Endometrial microvascular endothelial cells (primary cell): ENCODE results near the gene FLNA. TPM values are rescaled to one million over a fixed set of nuclear protein-coding genes. Genes with fewer than 3 reads are reported as not detected.

Source experiments
- in situ Hi-C: cut with HindIII; loops from 2 replicates; pipeline ENCODE4 v1.10.0; 2017; ENCODE audit warnings: low sequenced_read_pairs, low pct_unique_long_range_greater_than_20kb; ENCODE audit errors: inconsistent ontology term
- total RNA-seq: library from RNA; depleted of rRNA; stranded (reverse); fragments of >200 nt; gene quantifications from one replicate; pipeline ENCODE4 v1.2.3, GENCODE V29; 2015; ENCODE audit errors: inconsistent ontology term

The FLNA gene, protein sequence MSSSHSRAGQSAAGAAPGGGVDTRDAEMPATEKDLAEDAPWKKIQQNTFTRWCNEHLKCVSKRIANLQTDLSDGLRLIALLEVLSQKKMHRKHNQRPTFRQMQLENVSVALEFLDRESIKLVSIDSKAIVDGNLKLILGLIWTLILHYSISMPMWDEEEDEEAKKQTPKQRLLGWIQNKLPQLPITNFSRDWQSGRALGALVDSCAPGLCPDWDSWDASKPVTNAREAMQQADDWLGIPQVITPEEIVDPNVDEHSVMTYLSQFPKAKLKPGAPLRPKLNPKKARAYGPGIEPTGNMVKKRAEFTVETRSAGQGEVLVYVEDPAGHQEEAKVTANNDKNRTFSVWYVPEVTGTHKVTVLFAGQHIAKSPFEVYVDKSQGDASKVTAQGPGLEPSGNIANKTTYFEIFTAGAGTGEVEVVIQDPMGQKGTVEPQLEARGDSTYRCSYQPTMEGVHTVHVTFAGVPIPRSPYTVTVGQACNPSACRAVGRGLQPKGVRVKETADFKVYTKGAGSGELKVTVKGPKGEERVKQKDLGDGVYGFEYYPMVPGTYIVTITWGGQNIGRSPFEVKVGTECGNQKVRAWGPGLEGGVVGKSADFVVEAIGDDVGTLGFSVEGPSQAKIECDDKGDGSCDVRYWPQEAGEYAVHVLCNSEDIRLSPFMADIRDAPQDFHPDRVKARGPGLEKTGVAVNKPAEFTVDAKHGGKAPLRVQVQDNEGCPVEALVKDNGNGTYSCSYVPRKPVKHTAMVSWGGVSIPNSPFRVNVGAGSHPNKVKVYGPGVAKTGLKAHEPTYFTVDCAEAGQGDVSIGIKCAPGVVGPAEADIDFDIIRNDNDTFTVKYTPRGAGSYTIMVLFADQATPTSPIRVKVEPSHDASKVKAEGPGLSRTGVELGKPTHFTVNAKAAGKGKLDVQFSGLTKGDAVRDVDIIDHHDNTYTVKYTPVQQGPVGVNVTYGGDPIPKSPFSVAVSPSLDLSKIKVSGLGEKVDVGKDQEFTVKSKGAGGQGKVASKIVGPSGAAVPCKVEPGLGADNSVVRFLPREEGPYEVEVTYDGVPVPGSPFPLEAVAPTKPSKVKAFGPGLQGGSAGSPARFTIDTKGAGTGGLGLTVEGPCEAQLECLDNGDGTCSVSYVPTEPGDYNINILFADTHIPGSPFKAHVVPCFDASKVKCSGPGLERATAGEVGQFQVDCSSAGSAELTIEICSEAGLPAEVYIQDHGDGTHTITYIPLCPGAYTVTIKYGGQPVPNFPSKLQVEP (N-terminal part only)
- total RNA-seq = 1,820 TPM

DNA sequence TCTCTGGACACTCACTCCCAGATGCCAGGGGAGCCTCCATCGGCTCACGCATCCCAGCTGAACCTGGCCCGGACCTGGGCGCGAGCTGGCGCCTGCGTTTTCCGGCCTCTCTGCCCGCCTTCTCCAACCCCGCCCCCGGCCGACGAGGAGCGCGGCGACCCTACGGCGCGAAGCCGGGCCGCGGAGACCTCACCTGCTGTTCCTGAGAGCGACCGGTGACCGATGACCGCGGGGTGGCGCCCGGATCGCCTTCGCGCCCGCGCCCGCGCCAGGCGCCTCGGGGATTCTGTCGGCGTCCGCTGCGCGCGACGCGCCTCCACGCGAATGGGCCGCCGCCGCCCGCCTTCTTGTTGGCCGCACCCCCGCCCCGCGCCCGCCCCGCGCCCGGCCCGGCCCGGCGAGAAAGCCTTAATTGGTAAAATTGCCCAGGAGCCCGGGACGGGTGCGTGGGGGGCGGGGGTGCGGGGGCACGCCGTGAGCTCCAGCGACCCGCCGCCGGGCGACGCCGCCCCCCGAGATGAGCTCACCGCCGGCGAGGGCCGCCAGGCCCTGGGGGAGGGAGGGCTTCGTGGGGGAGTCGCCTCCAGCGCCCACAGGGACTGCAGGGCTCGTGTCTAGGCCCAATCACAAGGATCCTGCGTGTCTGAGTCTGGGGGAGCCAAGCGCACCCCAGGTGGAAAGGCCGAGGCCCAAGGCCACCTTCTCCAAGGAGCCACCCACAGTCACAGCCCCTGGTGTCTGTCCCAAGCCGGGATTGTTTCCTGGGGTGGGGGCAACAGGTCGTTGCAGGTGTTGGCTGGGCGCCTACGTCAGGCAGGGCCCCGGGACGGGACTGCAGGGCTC is at the start of gene FLNA:
FLNA (minus strand) TSS at position 322 of the 843 bp plus-strand sequence. CDS start 3,389 bp downstream, outside the sequence.
- in situ Hi-C loops = no loop called here

DNA sequence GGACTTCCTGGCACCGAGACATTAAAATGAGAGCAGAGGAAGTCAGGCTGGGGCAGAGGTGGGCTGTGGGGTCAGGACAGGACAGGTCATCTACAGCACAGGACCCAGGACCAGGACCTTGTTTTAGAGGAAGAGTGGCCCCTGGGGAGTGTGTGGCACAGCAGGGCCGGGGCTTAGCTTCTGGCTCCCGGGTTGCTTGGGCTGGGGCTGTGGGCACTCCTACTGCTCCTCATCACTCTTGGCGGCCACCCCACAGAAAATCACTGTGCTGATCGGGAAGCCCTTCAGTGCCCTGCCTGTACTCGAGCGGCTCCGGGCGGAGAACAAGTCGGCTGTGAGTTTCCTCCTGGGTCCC is 45.9 kb upstream of the FLNA start:
- in situ Hi-C loops = no loop called here

DNA sequence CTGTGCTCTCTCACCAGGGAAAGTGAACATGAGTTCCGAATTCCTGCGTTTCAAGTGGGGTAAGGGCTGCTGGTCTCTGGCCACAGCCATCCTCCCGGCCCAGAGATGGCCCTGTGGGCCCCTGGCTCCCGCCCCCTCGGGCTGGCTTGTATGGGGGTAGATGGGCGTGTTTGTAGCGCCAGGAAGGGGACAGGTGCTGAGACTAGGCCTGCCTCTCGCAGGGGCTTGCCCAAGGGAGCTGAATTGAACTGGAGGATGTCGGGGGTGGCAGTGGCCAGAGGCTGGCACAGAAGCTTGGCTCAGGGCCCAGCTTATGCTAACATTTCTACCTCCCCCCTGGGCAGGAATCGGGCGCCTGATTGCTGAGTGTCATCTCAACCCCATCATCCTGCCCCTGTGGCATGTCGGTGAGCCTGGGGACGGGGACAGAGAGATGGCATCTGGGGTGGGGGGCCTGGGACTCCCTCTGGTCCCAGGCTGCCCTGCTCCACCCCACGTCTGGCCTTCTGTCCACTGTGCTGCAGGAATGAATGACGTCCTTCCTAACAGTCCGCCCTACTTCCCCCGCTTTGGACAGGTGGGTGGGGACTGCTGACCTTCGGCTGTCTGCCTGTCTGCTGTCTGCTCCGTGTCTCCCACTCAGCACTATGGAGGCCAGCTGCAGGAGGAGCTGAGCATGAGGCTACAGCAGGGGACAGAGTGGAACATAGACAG is 45.4 kb upstream of the FLNA start:
- in situ Hi-C loops = no loop called here

DNA sequence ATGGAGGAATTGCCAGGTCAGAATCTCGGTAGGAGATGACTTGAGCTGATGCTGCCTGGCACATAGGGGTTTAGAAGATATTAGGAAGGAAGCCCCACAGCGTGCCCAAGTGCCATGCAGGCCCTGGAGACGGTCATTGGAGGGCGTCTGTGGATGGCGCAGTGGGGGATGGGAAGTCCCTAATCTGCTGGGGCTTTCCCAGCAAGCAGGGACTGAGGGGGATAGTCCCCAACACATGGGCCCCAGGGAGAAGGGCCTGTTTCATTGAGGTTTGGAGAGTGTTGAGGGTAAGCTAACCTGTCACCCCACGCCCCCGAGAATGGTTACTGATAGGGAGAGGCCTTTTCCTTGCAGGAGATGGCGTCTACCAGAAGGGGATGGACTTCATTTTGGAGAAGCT is 44.8 kb upstream of the FLNA start:
- in situ Hi-C loops = no loop called here

DNA sequence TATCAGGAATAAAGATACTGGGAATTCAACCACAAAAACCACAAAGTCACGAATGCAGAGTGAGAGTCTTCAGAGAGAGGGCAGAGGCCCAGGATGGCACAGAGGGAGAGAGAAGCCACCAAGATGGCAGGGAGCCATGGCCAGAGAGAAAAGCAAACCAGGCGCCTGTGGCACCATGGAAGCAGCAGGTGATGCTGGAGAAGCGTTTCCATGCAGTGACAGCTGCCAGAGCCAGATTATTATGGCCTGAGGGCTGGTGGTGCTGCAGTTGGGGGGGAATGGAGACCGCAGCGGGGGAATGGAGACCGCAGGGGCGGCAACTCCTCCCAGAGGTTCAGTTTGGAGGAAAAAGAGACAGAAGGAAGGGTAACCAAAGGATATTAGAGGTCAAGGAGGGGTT is 42.7 kb upstream of the FLNA start:
- in situ Hi-C loops = no loop called here

DNA sequence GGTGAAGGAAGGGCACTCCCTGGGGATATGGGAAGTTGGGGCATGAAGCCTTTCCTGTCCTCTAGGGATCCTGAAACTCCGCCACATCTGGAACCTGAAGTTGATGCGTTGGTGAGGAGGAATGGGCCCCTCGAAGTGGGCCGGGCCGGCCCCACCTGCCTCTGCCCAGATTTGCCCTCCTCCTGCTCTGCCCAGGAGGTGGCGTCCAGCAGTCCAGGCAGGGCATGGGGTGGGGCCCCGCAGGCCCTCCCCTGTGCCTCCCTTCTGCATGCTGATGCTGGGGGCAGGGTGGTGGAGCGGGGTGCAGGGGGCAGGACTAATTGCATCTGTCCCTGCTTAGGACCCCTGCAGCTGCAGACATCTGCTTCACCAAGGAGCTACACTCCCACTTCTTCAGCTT is 38.7 kb upstream of the FLNA start:
- in situ Hi-C loops = no loop called here

DNA sequence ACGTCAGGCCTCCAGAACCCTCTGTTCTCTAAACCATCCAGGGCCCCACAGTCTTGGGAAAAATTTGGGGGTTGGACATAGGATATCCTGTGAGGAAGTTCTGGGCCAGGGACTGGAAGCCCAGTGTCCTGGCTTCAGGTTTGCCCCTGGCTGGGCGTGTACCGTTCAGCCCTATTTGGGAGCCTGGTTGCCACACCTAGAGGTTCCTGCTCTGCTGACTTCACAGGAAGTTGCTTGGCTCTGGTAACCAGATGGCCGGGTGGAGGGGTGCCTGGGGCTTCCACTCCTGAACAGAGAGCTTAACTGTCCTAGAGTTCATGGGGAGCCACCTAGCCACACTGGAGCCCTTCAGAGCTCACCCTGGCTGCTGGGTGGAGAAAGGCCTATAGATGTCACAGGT is 38.0 kb upstream of the FLNA start:
- in situ Hi-C loops = no loop called here

DNA sequence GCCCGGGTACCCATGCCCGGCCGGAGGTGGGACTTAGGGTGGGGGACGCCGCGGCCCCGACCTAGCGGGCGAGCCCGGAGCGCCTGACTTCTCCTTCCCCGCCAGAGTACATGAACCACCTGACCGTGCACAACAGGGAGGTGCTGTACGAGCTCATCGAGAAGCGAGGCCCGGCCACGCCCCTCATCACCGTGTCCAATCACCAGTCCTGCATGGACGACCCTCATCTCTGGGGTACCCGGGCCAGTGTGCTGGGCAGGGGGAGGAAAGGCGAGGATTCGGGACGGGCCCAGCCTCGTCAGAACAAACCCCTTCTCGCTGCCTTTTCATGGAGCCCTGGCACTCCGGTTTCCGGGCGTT is 37.5 kb upstream of the FLNA start:
- in situ Hi-C loops = no loop called here

DNA sequence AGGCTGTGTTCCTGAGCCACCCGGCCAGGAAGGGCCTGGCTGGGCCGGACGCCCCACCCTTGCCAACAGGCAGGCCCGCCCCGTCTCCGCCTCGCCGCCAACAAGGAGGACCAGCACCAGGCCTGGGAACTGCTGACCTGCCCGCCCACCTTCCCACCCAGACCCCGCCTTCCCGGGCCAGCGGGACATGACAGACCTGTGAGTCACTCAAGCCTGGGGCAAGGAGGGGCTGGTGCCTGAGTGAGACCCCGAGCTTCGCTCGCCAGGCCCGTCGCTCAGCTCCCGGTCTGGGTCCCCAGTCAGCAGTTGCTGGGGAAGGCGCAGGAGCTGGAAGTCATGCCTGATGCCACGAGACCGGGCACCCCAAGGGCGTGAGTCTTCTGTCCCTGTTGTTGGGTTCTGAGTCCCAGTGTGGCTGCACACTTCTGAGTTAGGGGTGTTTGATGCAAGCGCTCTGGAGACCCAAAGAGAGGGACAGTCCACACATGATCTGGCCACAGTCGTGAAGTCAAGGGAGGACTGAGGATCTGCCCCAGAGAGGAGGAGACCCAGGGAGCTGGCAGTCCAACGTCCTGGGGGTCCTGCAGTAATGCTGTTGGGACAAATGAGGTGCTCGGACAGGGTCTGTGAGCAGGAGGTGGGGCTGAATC is 34.9 kb upstream of the FLNA start, which contains the start of gene DNASE1L1:
DNASE1L1 (minus strand) TSS at position 33 of the 650 bp plus-strand sequence. CDS start 3,686 bp downstream, outside the sequence.
- in situ Hi-C loops = no loop called here

DNA sequence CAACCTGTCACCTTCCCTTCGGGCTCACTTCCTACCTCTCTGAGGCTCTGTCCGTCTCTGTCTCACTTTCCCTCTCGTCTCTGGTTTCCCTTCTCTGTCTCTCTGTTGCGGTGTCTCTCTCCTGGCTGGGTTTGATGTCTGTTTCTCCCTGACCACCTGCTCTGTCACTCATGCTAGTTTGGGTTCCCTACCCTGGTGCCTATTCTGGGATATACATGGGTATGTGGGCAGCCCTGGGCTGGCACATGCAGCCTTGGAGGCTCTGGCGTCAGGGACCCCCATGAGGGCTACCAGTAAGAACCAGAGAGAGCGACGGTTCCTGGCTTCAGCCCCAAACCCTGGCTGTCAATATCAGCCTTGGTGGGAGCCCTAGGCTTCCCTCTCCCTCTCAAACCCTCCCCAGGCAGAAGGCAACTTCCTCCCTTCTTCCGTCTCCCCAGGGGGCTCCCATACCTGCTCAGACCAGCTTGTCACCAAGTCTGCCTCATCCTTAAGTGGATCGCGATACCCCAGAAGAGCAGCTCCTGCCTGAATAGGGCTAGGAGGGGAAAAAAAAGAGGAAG is 34.3 kb upstream of the FLNA start:
- in situ Hi-C loops = no loop called here

DNA sequence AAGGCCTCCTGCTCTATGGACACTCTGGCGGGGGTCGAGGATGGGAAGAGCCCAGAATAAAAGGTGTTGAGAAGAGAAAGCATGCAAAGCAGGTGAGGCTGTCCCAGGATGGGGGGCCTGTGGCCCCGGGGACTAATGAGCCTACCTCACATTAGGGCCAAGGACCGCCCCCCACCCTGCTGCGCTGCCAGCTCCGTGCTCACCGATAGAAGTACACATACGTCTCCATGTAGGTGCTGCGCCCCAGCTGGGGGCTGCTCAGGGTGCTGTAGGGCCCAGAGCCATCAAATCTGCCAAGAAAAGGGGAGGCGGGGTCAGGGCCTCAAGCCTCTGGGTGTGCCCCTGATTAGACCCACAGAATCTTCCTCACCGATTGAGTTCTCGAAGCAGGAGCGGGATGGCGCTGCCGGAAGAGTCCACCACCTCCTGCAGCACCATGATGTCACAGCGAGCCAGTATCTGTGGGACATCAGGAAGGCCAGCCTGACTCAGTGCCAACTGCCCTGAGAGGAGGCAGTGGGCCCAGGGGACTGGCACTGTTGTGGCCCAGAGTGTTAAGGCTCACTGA is 30.3 kb upstream of the FLNA start:
- in situ Hi-C loops = no loop called here

DNA sequence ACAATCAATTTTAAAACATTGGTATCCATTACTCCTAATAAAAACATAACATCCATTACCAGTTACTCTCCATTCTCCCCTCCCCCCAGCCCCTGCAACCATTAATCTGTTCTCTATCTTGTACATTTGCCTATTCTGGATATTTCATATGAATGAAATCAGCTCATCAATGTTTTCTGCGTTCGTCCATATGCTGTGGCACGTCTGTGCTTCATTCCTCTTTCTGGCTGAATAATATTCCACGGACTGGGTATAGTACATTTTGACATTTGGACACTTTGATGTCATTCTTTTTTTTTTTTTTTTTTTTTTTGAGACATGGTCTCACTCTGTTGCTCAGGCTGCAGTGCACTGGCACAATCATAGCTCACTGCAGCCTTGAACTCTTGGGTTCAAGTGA is 29.4 kb upstream of the FLNA start:
- in situ Hi-C loops = no loop called here

DNA sequence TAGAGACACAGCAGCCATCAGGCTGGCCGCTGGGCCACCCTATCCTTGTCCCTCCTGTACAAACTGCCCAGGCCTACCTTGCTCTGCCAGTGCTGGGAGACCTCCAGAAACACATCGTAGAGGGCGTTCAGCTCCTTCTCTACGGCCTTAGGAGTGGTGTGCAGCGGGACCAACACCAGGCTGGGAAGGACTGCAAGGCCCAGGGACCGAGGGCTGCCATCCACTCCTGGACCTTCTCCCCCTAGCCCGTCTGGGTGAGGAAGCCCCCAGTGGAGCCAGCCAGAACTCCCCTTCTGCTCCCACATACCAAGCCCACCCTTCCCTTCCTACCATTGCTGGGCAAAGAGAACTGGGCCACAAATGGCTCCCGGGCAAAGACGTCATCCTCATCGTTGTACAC is 28.8 kb upstream of the FLNA start:
- in situ Hi-C loops = no loop called here

DNA sequence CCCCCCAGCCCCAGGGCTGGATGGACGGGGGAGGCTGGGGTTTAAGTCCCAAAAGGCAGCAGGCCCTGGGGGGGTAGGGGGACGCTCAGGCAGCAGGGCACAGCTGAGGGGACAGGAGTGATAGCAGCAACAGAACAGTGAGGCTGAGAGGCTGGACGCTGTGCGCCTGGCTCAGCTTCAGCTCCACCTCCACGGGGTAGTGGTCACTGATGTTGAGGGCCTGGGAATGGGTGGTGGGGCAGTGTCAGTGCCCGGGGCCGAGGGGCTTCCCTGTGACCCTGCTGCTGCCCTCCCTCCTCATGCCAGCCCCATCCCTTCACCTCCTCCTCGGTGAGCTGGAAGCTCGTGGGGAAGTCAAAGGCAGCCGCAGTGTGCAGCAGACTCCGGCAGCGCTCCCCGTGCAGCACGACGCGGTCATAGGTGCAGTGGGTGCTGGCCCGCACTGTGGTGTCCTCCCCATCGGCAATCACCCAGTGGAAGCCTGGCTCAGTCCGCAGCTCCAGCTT is 28.2 kb upstream of the FLNA start:
- in situ Hi-C loops = no loop called here

DNA sequence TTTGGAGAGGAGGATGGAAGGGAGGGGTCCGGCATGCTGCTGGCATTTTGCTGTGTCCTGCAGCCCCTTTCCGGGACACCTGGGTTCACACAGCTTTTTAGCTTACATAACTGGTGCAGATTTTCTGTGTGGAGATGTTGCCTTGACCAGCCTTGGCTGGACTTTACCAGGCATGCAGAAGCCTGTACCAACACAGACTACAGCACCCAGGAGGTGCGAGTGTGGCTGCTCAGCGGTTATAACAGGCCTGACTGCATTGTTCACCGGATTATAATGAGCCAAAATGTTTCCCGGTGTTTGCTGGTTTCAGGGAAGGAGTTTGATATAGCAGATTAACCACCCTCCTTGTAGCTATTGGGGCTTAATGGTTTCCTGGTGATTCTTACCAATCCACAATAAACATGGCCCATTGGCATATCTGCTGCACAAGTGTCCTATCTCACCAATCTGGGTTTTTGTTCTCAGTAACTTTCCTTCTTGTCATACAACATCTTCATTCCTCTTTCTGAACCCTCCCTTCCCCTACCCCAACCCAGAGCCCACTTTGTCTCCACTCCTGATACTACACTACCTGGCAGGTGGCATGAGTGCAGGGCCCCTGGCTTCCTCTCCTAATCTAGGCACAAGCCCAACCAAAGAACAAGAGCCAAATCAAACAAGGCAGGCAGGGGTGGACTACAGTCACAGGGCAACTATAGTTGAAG is 27.6 kb upstream of the FLNA start:
- in situ Hi-C loops = no loop called here
